Stimulated activated naive CD8-positive, alpha-beta T cell treated with anti-CD3 and anti-CD28 coated beads, Interleukin-15, Interleukin-2, amounts not matched to agents 100 ng/mL and 50 ng/mL, for 24 hours (primary cell): ENCODE data around the gene PRKN.

Experiments
- H3K27ac Mint-ChIP-seq: one replicate; pipeline ENCODE4 v1.8.0; 2021; ENCODE audit warnings: mild to moderate bottlenecking, mixed read lengths
- H3K27me3 Mint-ChIP-seq: one replicate; pipeline ENCODE4 v1.8.0; 2021; ENCODE audit warnings: mixed read lengths
- H3K36me3 Mint-ChIP-seq: one replicate; pipeline ENCODE4 v1.8.0; 2021; ENCODE audit warnings: low read depth, mixed read lengths
- H3K4me1 Mint-ChIP-seq: one replicate; pipeline ENCODE4 v1.8.0; 2021; ENCODE audit warnings: low read depth, mixed read lengths
- H3K4me3 Mint-ChIP-seq: one replicate; pipeline ENCODE4 v1.8.0; 2021; ENCODE audit warnings: mild to moderate bottlenecking, mixed read lengths
- H3K9me3 Mint-ChIP-seq: one replicate; pipeline ENCODE4 v1.8.0; 2021; ENCODE audit warnings: mixed read lengths

Gene PRKN

DNA sequence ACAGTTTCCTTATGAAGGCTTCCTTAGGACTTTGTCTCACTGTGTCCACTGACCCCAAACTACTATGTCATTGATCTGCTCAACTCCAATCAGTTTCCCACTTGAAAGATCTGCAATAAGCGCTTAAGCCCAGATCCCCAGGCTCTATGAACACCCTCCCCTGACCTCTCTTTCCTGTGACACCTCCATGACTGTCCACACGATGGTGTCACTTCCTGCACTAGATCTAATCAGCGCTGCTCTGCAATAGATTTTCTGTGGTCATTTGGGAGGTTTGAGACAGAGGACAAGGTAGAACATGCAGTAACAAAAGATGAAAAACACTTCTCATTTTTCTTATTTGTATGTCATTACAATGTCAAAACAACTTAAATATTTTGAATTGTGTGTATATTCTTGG is 1149.1 kb downstream of the PRKN start:
- Mint-ChIP-seq H3K27ac (no peak overlapping the region), H3K27me3 (no peaks in the 10 kb centered on the region), H3K9me3 (peaks cover 9% of the 10 kb centered on the region), H3K4me1 (no peaks in the 10 kb centered on the region), H3K36me3 (no peaks in the 10 kb centered on the region), H3K4me3 (no peak overlapping the region)

DNA sequence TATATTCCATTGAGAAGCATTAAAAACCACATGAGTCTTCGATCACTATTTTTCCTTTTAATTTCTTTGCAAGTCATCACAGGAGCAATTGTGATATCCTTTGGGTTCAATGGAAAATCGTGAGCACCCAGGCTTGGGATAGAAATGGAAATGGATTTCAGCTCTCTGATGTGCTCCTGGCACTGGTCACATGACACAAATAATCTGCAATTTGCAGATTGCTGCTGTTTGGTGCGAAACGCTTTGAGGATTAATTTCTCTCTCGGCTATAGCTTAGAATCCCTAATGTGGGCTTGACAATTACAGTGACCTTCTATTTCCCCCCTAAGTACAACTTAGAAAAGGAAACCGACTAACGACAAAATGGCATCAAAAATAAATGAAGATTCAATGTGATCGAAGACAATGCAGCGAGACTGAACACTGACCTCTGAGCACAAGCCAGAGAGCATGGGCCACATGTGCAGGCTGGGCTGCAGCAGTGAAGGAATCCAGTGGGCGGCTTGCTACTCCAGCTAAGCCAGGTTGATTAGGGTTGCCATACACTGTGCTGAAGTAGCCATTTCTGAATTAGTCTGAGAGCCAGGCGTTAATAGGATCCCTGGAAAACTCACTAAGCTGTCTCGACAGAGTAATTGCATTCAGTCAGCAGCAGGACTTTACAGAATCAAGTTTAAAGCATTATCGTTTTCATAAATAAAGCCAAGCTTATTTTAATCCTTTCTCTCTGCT is 1151.9 kb downstream of the PRKN start:
- Mint-ChIP-seq H3K27ac (no peak overlapping the region), H3K36me3 (no peaks in the 10 kb centered on the region), H3K9me3 (peaks cover 5% of the 10 kb centered on the region)

DNA sequence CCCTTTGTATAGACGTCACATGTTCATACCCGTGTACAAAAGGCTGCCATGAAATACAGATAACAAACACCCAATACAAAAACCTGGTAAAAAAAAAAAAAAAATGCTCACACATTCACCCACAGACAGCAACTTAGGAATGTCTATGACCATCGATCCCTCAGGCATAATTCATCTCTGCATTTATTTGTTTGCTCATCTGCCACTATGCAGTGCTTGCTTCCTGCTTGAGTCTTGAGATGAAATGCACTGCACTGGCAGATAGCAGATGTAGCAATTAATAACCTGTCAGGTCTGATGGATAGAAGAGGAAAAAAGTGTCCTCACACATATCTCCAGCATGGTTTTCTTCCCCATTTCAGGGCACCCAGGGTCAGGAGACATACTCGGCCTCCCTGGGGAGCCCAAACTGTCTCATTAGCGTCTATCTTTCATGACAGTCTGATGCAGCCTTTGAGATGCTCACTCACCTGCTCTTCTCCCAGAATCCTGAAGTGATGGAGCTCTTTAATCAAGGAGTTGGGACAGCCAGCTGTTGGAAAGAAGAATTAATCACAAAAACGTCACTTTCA is 1158.6 kb downstream of the PRKN start:
- Mint-ChIP-seq H3K4me3 (no peak overlapping the region), H3K9me3 (peaks cover 3% of the 10 kb centered on the region), H3K36me3 (no peaks in the 10 kb centered on the region), H3K4me1 (no peaks in the 10 kb centered on the region), H3K27ac (no peak overlapping the region), H3K27me3 (no peaks in the 10 kb centered on the region)

More for the DNA sequence above, 1151.9 kb downstream of the PRKN start:
- no peaks in the 10 kb centered on the region for H3K4me1 Mint-ChIP-seq
- H3K27me3 Mint-ChIP-seq = no peaks in the 10 kb centered on the region
- no peak overlapping the region for H3K4me3 Mint-ChIP-seq

DNA sequence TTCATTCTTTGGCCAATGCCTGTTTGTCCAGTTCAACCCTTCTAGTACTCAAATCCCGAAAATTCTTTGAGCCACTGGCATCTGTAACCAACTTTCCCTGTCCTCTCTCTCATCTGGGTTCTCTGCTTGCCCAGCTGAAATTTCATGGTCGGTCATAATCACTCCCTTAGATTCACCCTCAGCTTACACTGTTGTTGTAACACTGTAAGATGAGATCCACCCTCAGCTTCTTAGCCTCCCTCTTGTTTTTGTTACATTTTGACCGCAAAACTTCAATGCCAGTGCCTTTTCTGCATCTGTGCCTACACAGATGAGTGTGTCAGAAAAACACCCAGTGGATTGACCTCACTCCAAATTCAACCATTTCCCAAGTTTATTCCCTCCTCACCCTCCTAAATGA is 1162.6 kb downstream of the PRKN start:
- no peaks in the 10 kb centered on the region for H3K9me3 Mint-ChIP-seq
- no peaks in the 10 kb centered on the region for H3K36me3 Mint-ChIP-seq

DNA sequence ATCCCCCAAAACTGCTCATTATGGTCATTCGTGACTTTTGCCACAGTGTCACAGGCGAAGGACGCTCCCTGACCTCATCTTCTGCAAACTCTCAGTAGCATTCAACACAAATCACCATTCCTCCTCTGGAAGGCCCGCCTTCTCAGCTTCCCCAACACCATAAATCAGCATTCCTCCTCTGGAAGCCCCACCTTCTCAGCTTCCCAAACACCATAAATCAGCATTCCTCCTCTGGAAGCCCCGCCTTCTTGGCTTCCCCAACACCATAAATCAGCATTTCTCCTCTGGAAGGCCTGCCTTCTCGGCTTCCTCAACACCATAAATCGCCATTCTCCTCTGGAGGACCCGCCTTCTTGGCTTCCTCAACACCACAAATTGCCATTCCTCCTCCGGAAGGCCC is 1165.7 kb downstream of the PRKN start:
- H3K27ac Mint-ChIP-seq = no peak overlapping the region

More for the DNA sequence above, 1162.6 kb downstream of the PRKN start:
- Mint-ChIP-seq H3K27me3 (no peaks in the 10 kb centered on the region), H3K4me3 (no peak overlapping the region), H3K4me1 (no peaks in the 10 kb centered on the region), H3K27ac (no peak overlapping the region)

DNA sequence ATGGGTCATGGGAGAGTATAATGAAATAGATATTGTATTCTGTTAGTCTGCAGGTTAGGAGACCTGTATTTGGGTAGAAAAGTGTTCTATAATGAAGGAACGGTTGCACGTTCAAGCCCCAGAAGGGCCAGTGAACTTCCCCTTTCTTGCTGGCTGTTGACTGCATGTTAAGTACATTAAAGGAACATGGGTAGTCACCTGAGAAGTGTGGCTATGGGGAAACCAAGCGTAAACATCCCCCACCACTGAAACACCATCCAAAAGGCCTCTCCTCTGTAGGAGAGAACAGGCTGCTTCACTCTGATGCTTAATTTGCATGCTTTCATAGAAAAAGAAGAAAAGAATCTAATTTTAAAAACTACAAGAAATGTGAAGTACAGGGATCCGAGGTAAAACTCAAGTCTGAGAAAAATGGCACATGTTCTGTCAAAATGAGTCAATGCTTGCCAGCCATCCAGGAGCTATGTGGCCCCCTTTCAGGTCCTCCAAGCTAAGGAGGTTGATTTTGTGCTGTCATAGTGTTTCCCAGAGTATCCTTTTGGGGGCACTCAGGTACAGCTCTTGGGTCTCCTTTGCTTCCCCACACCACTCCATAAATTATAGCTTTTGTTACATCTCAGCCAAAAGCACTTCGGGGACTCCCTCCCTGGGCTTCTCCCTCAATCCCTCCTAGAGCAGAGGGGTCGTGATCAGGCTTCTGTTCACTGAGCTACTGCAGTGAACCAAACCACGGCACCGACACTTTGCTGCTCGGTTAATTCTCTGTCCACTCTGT is 1170.0 kb downstream of the PRKN start:
- no peaks in the 10 kb centered on the region for H3K36me3 Mint-ChIP-seq
- H3K27ac Mint-ChIP-seq = no peak overlapping the region
- H3K4me3 Mint-ChIP-seq = no peak overlapping the region
- H3K4me1 Mint-ChIP-seq = no peaks in the 10 kb centered on the region
- peaks cover 11% of the 10 kb centered on the region for H3K9me3 Mint-ChIP-seq
- no peaks in the 10 kb centered on the region for H3K27me3 Mint-ChIP-seq

More for the DNA sequence above, 1165.7 kb downstream of the PRKN start:
- Mint-ChIP-seq H3K4me1 (no peaks in the 10 kb centered on the region), H3K36me3 (no peaks in the 10 kb centered on the region), H3K9me3 (no peaks in the 10 kb centered on the region), H3K4me3 (no peak overlapping the region), H3K27me3 (no peaks in the 10 kb centered on the region)

DNA sequence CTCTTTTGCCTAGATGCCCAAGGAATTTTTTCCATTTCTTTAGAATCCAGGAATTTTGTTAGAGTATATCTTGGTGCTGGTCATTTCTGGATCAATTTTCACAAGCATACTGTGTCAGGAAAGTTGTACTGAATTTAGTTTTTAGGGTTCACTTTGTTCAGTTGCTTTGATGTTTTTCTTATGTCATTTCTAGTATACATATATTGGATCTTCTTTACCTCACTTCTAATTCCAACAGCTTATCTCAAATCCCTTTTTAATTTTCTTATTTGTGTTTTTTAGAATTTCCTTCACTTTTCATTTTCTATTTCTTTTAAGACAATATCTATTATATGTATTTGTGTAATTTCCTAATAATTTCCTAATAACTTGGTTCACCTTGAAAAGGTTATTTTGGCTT is 1172.7 kb downstream of the PRKN start:
- H3K4me1 Mint-ChIP-seq = no peaks in the 10 kb centered on the region
- H3K9me3 Mint-ChIP-seq = peaks cover 11% of the 10 kb centered on the region
- H3K4me3 Mint-ChIP-seq = no peak overlapping the region
- H3K27ac Mint-ChIP-seq = no peak overlapping the region
- H3K27me3 Mint-ChIP-seq = no peaks in the 10 kb centered on the region
- H3K36me3 Mint-ChIP-seq = peaks cover 6% of the 10 kb centered on the region

DNA sequence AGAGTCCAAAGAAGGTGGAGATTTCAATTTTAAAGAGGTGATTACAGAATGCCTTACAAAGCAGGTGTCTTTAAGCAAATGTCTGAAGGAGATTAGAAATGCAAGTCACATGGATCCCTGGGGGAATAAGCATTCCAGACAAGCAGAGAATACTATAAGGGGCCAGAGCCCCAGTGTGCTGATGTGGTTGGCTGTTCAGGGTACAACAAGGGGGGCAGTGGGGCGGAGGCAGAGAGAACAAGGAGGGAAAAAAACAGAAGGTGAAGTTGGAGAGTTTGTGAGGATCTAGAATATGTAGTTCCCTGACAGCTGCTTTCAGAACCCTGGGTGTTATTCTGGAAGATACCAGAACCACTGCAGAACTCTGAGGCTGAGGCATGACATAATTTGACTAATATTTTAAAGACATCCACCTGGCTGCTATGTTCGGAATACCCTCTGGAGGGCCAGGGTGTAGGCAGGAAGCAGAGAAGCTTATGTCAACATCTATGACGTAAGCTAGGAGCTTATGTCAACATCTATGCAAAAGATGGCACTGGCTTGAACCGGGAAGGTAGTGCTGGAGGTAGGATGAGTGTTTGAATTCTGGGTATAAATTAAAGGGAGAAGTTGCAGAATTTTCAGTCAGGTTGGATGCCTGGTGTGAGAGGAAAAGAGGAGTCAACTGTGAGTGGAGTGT is 1177.5 kb downstream of the PRKN start:
- no peaks in the 10 kb centered on the region for H3K4me1 Mint-ChIP-seq

DNA sequence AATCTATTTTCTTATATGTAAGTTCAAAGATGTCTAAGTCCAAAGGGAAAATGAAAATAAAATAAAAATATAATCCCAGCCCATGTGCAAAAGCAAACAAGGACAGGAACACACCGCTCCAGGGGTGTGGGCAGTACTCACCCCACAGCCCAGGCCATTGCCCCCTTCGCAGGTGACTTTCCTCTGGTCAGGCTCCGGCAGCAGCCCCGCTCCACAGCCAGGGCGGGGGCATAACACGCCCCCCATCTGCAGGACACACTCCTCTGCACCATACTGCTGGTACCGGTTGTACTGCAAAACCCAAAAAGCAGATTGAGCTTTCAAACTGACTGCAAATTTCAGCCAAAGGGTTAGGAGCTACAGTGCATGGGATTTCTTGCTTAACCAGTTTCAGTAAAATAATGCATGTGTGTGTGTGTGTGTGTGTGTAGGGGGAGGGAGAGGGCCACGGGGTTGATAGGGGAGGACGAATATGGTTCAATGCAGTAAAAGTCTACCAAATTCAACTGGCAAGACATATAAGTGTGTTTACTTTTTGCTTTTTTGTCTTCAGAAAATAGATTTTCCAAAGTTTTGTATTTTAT is 1178.8 kb downstream of the PRKN start:
- H3K27me3 Mint-ChIP-seq = no peaks in the 10 kb centered on the region
- peaks cover 7% of the 10 kb centered on the region for H3K9me3 Mint-ChIP-seq
- no peak overlapping the region for H3K4me3 Mint-ChIP-seq
- peaks cover 6% of the 10 kb centered on the region for H3K36me3 Mint-ChIP-seq
- H3K4me1 Mint-ChIP-seq = no peaks in the 10 kb centered on the region
- H3K27ac Mint-ChIP-seq = no peak overlapping the region

More for the DNA sequence above, 1177.5 kb downstream of the PRKN start:
- Mint-ChIP-seq H3K4me3 (no peak overlapping the region), H3K9me3 (peaks cover 7% of the 10 kb centered on the region), H3K27me3 (no peaks in the 10 kb centered on the region), H3K27ac (no peak overlapping the region), H3K36me3 (peaks cover 6% of the 10 kb centered on the region)

DNA sequence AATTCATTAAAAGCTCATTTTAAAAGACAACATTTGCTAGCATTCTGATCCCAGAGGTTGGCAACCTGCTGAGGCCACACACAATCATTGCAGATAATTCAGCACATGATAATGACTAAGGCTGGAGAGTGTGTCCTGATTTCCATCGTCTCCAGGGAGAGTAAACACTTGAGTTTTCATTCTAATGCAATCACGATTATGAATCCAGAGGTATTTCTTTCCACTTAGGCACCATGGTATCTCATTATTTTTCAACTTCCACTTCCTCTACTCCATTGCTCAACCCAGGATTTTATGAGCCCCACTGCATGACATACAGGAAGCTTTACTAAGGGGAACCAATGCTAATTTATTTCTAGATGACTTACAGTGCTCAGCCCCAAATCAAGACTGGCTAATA is 1179.9 kb downstream of the PRKN start:
- no peak overlapping the region for H3K4me3 Mint-ChIP-seq
- H3K4me1 Mint-ChIP-seq = no peaks in the 10 kb centered on the region
- H3K9me3 Mint-ChIP-seq = no peaks in the 10 kb centered on the region
- no peak overlapping the region for H3K27ac Mint-ChIP-seq
- H3K36me3 Mint-ChIP-seq = peaks cover 6% of the 10 kb centered on the region
- H3K27me3 Mint-ChIP-seq = no peaks in the 10 kb centered on the region

DNA sequence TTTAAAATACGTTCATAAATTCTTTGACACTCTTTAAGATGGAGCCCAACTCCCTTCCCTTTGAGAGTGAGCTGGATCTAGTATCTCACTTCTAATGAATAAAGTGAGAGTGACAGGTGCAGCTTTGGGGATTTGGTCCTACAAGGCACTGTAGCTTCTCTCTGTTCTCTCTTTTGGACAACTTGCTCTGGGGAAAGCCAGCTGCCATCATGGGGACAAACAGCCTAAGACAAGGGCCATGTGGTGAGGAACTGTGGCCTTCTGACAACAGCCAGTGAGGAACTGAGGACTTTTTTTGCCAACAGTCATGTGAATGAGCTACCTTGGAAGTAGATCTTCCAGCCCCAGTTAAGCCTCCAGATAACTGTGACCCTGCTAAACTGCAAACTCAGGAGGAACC is 1180.9 kb downstream of the PRKN start:
- no peaks in the 10 kb centered on the region for H3K9me3 Mint-ChIP-seq
- H3K27ac Mint-ChIP-seq = no peak overlapping the region
- no peaks in the 10 kb centered on the region for H3K4me1 Mint-ChIP-seq
- no peak overlapping the region for H3K4me3 Mint-ChIP-seq
- peaks cover 2% of the 10 kb centered on the region for H3K36me3 Mint-ChIP-seq
- no peaks in the 10 kb centered on the region for H3K27me3 Mint-ChIP-seq

DNA sequence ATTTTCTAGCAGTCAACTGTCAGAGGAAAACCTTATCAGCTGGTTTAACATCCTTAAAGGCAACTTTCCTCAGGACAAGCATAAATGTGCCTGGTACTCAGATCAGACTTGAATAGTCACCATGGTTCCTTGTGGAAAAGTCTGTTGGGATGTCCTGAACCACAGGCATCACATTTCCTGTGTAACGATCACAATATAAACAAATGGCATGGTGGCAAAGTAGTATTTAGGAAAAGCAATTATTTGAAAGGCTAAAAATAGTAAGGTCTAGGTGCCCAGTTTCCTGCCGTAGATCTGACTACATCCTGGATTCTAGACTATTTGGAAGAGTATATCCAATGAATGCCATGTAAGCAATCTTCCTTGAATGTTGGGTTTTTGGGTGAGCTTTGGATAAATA is 1181.8 kb downstream of the PRKN start:
- H3K4me3 Mint-ChIP-seq = no peak overlapping the region
- H3K9me3 Mint-ChIP-seq = no peaks in the 10 kb centered on the region
- H3K27ac Mint-ChIP-seq = no peak overlapping the region
- no peaks in the 10 kb centered on the region for H3K27me3 Mint-ChIP-seq
- H3K36me3 Mint-ChIP-seq = no peaks in the 10 kb centered on the region
- H3K4me1 Mint-ChIP-seq = no peaks in the 10 kb centered on the region

DNA sequence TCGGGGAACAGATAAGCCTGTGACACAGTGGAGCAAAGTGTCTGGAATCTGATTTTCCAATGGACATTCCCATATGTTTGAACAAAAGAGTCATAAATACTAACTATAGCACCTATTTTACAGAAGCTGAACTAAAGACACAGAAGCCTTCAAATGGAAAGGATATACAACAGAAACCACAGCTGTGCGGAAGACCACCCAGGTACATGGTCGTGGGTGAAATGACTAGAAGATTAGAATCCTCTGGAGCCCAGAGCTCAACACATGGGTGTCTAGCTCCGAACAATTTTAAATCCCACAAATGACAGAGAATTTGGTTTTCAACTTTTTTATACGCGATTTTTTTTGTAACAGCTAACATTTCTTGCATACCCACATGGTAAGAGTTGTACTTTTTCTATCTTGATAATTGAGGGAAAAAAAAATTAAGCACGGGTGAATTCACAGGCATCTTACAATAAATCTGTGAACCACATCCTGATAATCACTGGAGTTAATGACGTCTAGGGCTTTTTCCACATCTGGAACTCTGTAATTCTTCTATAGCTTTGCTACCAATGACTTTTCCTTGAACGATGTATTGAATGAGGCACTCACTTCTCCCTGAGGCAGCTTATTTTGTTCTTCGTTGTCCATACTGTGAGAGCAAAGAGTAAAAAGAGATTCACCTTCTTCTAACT is 1182.6 kb downstream of the PRKN start:
- H3K9me3 Mint-ChIP-seq = no peaks in the 10 kb centered on the region
- no peaks in the 10 kb centered on the region for H3K36me3 Mint-ChIP-seq
- no peaks in the 10 kb centered on the region for H3K27me3 Mint-ChIP-seq
- H3K4me1 Mint-ChIP-seq = no peaks in the 10 kb centered on the region
- no peak overlapping the region for H3K4me3 Mint-ChIP-seq
- no peak overlapping the region for H3K27ac Mint-ChIP-seq

DNA sequence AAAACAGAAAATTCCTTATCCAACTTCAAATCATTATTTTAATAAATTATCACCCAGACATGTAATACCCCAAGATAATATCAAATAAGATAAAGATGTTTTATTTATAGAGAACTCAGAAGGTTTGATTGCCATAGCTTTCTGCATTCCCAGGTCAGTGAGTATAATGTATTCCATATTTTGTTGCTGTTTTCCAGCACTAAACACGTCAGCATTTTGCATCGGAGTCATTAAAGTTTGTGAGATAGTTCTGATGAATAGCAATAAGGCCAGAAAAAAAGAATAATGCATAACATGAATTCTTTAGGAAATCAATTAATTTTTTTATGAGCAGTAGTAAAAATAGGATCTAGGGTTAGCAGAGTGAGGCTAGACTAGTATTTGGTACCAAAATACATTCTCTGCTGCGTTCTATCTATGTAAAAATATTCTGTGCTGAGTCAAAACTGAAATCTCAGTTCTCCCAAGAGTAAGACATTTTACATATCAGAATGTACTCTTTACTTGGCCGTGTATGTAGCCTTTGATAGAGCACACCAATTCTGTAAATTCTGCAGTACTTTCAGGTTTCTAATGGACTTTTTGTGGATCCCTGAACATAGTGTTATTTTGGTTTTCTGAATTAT is 1183.8 kb downstream of the PRKN start:
- Mint-ChIP-seq H3K9me3 (no peaks in the 10 kb centered on the region), H3K27me3 (no peaks in the 10 kb centered on the region), H3K36me3 (no peaks in the 10 kb centered on the region), H3K4me3 (no peak overlapping the region), H3K27ac (no peak overlapping the region), H3K4me1 (no peaks in the 10 kb centered on the region)
